G401.6 (cell line): ENCODE results near the gene KRTAP3-1.
"Not testable (repeated sequence)": the region's sequence is repeated elsewhere in the genome, so short reads cannot be mapped to it uniquely, and the experiment has no call there.

Experiments used
- FAIRE-seq: peaks from 2 replicates; lab custom pipeline; 2012; peaks lifted over from hg19 to GRCh38; lab: Jason Lieb, UNC

The KRTAP3-1 gene

DNA sequence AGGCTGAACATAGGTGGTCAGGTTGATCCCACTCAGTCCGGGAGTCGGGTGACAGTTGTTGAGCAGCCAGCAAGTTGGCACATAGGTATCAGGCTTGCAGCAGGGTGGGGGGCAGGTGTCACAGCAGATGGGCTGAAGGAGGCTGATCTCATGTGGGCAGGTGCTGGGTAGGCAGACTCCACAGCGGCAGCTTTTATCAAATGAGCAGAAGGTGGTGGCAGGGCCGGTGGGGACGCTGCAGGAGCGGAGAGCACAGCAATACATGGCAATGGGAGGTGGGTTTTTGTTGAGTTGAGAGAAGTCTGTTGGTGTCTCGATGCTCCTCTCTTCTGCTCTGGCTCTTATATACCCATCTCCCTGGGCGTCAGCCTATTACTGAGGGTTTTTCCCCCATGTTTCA is at the start of gene KRTAP3-1:
Gene KRTAP3-1 (minus strand): TSS at position 318 of the 400 bp plus-strand sequence. CDS start 54 bp downstream, at position 264.
- no peak for FAIRE-seq

GRCh38 chr17:41057547-41057946 is 48.6 kb upstream of the KRTAP3-1 start:
- no peak for FAIRE-seq

DNA sequence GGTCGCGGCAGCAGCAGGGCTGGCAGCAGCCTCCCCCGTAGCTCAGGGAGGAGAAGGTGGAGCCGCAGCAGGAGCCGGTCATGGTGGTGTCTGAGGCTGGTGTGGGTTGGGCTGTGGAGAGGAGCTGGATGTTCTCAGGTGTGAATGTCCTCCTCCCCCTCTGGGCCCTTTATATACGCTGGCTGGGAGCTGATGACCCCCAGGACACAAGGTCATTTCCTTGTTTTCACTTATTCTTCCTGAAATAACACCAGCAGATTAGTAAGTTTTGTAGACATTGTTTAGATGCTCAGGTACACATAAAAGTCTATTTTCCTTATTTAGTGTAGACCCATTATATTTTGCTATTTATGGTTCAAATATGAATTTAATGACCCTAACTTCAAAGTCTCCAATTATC is 46.2 kb upstream of the KRTAP3-1 start, which contains the start of gene KRTAP2-2:
Gene KRTAP2-2 (minus strand): TSS at position 101 of the 400 bp plus-strand sequence. CDS start 19 bp downstream, at position 82.
- not testable (repeated sequence) for FAIRE-seq

DNA sequence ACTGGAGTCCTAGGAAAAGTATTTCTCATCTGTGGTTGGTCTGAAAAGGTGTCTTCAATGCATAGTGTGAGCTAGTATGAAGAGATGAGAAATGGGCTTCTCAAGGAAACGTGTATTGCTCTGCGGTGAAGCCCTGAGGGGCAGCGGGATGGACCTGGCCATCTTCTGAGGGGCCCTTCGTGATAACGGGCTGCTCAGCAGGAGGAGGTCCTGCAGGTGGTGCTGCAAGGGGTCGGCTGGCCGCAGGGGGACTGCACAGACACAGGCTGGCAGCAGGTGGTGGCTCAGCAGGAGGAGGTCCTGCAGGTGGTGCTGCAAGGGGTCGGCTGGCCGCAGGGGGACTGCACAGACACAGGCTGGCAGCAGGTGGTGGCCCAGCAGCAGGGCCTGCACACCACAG is 45.6 kb upstream of the KRTAP3-1 start:
- FAIRE-seq, result not testable (repeated sequence)

GRCh38 chr17:41054025-41054424 is 45.1 kb upstream of the KRTAP3-1 start:
- no peak for FAIRE-seq

DNA sequence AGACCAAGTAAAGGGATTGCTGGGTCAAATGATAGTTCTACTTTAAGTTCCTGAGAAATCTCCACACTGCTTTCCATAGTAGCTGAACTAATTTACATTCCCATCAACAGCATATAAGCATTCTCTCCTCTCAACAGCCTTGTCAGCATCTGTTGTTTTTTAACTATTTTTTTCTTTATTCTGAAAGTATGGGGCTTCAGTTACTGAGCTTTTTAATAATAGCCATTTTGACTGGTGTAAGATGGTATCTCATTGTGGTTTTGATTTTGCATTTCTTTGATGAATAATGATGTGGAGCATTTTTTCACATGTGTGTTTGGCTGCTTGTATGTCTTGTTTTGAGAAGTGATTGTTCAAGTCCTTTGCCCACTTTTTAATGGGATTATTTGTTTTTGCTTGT is 43.6 kb upstream of the KRTAP3-1 start:
- no peak for FAIRE-seq

DNA sequence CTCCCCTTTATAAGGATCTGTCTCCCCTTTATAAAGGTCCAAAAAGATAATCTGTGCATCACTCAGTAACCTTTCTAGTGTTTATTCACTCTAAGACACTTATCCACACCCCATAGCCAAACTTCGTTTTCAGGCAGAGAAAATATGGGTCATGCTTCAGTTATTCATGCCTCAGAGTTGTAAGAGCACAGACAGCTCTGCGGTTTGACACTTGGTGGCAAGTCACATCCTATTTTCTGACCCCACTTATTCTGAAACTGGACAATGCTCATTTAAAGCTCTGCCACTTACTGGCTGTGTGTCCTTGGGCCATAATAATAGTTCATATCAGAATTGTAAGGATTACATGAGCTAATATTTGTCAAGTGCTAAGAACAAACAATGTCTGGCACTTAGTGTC is 40.2 kb upstream of the KRTAP3-1 start:
- peak; percentile 23 for FAIRE-seq

DNA sequence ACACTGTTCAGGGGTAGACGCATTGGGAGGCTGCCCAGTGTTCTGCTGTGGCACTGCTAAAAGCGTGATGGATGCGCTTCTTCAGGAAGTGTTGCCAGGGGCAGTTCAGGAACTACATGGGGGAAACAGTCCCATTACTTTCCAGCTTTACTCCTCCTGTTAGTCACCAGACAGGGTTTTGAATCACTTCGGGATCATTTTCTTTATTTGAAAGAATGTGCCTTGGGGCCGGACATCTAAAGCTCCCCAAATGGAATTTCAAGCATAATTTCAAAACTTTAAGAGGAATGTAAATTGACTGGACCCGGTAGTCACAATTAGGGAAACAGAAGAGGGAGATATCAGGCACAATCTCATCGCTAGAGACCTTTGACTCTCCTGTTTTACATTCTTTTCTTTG is 39.5 kb upstream of the KRTAP3-1 start:
- peak; percentile 85 for FAIRE-seq

DNA sequence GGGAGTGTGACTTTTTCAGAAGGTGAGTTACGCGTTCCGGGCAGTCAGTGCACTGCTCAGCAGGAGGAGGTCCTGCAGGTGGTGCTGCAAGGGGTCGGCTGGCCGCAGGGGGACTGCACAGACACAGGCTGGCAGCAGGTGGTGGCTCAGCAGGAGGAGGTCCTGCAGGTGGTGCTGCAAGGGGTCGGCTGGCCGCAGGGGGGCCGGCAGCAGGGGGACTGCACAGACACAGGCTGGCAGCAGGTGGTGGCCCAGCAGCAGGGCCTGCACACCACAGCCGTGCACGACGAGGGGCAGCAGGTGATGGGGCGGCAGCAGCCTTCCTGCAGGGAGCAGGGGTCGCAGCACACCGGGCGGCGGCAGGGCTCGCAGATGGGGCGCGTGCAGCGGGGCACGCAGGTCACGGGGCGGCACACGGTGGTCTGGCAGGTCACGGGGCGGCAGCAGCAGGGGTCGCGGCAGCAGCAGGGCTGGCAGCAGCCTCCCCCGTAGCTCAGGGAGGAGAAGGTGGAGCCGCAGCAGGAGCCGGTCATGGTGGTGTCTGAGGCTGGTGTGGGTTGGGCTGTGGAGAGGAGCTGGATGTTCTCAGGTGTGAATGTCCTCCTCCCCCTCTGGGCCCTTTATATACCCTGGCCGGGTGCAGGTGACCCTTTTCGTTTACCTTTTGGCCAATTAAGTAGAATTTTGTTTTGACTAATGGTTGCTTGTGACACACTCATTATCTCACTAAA is 38.0 kb upstream of the KRTAP3-1 start, which contains the start of gene KRTAP2-1:
Gene KRTAP2-1 (minus strand): TSS at position 582 of the 731 bp plus-strand sequence. CDS start 49 bp downstream, at position 533.
- FAIRE-seq, result not testable (repeated sequence)

DNA sequence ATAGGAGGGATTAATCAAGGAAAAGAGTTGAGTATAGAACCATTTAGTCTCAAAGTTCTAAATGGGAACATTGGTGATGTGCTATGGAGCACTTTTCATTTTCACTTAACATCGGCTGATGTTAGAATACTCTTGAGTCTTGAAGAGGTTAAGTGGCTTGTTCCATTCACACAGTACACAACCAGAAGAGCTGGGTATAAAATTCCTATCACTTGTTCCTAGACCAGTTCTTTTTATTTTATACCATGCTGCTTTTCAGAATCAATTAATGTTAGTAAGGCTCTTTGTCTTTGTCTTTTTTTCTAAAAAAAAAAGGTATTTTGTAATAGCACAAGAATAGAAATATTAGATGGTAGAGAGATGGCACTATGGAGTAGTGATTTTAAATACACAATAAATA is 34.0 kb upstream of the KRTAP3-1 start:
- no peak for FAIRE-seq

DNA sequence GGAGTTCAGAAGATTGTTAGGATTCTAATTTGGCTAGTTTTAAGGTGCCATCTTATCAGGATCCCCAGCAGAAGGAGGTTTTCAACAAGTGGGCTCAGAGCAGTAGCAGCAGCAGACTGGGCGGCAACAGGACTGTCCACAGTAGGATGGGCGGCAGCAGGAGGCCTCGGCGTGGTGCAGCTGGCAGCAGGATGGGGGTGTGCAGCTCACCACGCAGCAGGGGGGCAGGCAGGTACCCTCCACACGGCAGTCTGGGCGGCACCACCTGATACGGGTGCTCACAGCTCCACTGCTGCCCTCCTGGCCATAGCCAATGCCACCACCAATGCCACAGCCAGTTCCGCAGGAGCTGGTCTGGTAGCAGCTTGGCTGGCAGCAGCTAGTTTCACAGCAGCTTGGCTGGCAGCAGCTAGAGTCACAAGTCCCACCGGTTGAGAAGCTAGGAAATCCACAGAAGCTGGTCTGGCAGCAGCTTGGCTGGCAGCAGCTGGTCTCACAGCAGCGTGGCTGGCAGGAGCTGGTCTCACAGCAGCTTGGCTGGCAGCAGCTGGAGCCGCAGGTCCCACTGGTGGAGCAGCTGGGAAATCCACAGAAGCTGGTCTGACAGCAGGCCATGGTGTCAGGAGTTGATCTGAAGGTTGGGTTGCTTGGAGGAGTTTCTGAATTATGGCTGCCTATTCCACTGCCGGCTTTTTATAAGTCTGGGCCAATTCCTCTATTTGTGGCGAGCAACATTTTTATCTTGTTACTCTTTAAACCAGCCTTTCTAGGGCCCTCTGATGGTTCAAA is 32.0 kb upstream of the KRTAP3-1 start, which contains the start of gene KRTAP1-1:
Gene KRTAP1-1 (minus strand): TSS at position 668 of the 789 bp plus-strand sequence. CDS start 53 bp downstream, at position 615.
- not testable (repeated sequence) for FAIRE-seq

GRCh38 chr17:41037853-41038350 is 29.0 kb upstream of the KRTAP3-1 start:
- no peak for FAIRE-seq

- not testable (repeated sequence) for FAIRE-seq
These were observed 25.5 kb upstream of the KRTAP3-1 start, which contains the start of gene KRTAP1-3 for GRCh38 chr17:41034346-41034935. KRTAP1-3 (minus strand) TSS chr17:41034874; CDS start chr17:41034821, 53 bp downstream.

GRCh38 chr17:41029633-41030245 is 20.8 kb upstream of the KRTAP3-1 start, which contains the start of gene KRTAP1-4:
KRTAP1-4 (minus strand) TSS chr17:41030195; CDS start chr17:41030078, 117 bp downstream.
- FAIRE-seq, result no peak

GRCh38 chr17:41026715-41027471 is 18.0 kb upstream of the KRTAP3-1 start, which contains the start of gene KRTAP1-5:
KRTAP1-5 (minus strand) TSS chr17:41027208; CDS start chr17:41027155, 53 bp downstream.
- FAIRE-seq, result no peak

GRCh38 chr17:41024697-41025096 is 15.8 kb upstream of the KRTAP3-1 start:
- FAIRE-seq, result no peak

GRCh38 chr17:41020336-41020735 is 11.4 kb upstream of the KRTAP3-1 start:
- no peak for FAIRE-seq

GRCh38 chr17:41019415-41019814 is 10.5 kb upstream of the KRTAP3-1 start:
- no peak for FAIRE-seq

DNA sequence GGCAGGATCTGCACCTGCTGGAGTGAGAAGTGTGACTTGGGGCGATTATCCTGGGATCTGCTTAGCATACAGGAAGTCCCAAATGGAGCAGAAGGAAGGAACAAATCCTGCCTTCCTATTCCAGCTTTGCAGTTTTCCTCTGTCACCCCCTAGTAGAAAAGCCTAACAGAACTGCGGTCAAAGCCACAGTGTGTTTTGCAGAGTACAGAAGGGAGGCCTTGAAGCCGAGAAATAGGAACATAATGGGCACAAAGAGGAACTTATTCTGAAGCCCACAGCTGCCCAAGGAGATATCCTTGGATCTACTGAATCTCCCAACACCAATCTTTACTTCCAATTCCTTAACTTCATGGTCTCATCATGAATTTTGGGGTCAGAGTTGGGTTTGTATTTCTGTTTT is 9.6 kb upstream of the KRTAP3-1 start:
- FAIRE-seq, result no peak

GRCh38 chr17:41016578-41017215 is 7.8 kb upstream of the KRTAP3-1 start:
- no peak for FAIRE-seq
